ENCODE results near the gene KCNJ10.
"Not testable (repeated sequence)": the region's sequence is repeated elsewhere in the genome, so short reads cannot be mapped to it uniquely, and the experiment has no call there.

Gene KCNJ10

DNA sequence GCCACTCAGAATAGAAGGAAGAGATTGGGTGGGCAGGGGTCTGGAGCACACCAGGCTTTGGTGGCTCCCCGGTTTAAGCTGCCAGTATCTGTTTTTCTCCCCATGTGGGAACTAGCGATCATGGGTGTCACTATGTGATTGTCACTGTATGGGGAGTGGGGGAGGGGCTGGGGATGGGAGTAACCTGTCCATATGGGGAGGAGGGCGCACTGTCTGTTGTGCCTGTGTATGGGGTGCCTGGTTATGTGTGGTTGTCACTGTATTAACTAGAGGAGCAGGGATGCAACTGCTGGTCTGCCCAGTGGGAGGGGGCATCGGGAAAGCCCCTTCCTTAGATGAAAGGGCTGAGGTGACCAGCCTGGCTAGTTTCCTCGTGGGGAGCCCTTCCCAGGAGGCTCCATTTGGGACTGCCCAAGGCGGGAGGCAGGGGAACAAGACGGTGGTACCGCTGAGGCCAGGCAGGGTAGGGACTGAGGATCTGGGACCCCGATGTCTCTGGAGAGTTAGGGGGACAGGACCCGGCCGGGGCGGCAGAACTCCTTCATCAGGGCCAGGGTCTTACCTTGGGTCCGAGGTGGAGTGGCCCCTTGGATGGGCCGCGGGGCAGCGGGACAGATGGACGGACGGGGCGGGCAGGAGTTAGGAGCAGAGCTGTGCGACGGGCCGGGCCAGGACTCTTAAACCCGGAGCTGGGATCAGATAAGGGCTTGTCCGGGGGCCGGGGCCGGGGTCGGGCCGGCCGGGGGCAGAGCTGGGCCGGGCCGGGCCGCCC is at the start of gene KCNJ10:
KCNJ10 (minus strand) TSS at position 701 of the 772 bp plus-strand sequence. CDS start 27,628 bp downstream, outside the sequence.
- DNase-seq: no peak

DNA sequence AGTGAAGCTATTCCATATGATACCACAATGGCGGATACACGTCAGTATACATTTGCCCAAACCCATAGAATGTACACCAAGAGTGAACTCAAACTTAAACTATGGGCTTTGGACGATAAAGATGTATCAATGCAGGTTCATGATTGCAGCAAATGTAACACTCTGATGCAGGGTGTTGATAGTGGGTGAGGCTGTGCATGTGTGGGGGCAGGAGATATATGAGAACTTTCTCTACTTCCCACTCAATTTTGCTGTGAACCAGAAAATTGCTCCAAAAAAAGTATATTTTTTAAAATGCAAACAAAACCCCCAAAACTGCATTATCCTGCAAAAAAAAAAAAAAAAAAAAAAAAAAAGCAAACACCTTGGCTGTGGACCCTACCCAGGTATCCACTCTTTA is 49.0 kb upstream of the KCNJ10 start:
- no peak for DNase-seq

DNA sequence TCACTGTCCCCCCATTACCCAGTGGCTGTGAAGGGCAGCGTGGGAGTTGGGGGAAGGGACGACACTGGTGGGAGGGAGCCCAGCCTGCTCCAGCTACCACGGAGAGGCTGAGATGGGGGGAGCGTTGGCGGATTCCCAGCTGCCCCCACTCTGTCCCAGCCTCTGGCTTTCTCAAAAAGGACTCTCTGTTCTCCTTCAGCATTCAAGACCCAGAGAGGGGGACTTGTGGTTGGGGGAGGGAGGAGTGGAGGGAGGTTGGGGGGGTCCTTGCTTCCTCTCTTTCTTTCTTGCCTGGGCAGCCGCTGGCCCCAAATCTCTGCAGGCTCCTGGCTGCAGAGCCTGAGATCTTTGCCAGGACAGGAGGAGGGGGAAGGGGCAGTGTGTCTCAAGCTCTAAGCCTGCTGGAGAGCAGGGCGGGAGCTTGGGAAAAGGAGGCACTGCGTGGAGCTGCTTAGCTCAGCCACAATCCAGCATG is 47.8 kb upstream of the KCNJ10 start:
- no peak for DNase-seq

DNA sequence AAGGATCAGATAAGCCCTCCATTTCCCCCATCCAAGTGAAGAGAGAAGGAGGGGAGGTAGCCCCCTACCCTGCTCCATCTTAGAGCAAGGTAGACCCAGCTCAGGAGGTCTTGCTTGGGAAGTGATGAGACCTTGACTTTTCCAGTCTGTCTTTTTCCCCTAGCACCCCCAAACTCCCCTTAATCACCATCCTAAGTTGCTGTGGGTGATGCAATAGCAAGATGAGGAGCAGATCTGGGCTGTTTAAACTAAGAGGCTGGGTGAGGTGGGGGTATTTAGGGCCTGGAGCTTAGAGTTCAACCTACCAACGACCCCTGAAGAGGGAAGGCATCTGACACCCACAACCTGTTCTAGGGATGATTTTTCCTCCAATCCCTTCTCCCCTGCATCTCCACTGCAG is 47.3 kb upstream of the KCNJ10 start:
- DNase-seq: no peak

DNA sequence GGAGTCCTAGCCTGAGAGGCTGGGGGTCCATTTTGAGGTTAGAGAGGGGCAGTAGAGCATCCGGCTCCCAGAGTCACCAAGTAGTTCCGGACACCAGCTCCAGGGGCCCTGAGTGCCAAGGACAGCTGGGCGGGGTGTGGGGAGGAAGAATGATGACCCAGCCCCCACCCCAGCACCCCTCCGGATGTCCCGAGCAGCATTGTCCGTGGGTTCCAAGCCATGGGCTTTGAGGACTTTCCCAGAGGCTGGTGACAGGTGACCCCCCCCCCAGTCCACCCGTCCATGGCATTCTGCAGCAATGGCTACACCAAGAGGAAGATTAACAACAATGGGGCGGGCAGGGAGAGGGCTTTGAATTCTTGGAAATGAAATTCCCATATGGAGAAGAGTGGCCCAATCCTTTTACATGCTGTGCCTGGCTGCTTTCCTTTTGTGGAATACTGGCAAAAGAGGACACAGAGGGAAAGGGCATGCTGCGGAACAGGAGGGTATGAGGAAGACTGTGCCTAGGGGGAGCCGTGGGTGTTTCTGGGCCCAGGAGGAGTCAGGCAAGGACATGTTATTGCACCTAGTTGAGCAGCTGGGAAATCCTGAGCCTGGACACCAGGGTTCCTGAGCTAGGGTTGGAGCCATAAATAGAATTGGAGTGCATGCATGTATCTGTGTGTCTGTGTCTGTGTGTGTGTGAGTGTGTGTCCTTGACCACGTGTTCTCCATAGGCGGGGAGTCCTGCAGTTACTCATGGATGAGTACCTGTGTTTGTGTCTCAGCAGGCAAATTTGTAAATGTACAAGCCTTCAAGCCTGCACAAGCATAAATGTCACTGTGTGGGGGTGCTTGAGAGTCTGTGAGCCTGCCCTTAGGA is 46.6 kb upstream of the KCNJ10 start:
- DNase-seq: no peak

DNA sequence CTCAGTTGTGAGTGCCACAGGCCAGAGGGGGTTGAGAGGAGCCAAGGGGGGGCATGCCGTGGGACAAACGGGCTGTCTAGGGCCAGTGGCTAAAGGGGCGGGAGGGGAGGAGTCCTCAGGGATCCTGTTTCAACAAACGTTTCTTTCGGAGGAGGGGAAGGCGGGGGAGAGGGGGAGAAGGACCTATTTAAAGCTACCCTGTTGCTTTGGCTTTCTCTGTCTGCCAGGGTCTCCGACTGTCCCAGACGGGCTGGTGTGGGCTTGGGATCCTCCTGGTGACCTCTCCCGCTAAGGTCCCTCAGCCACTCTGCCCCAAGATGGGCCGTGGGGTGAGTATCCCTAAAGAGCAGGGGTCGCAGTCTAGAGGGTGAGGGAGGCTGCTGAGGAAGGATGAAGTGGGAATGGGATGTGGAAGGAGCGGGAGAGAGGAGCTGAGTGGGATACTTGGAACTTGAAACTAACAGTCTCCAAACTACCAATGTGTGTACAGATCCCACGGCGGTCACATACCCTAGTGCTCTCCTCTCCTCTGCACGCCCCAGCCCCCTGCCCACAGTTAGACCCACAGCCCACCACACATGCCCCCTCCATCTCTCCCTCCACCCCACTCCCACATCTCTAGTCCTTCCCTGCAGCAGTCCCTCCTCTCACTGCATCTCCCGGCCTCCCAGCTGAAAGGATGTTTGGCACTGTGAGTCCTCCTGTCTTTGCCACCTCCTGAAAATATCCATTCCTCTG is 45.8 kb upstream of the KCNJ10 start, which contains the start of gene ATP1A2:
ATP1A2 (plus strand) TSS at position 215 of the 738 bp plus-strand sequence; CDS start at position 318, 103 bp downstream.
- no peak for DNase-seq

DNA sequence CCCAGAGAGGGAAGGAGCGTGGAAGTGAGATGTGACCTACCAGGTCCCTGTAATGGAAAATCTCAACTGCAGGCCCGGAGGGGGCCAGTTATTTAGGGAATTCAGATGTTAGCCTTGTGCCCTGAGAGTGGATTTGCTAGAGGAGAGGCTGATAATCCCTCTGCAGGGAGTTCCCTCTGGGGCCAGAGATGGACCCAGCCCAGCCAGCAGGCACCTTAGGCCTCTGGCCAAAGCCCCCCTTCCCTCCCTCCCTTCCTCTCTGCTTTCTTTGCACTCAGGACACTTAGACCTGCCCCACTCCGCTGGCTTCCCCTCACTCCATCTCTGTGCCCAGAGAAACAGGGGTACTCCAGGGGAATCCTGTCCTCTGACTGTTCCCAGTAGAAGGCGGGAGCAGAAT is 44.1 kb upstream of the KCNJ10 start:
- no peak for DNase-seq

DNA sequence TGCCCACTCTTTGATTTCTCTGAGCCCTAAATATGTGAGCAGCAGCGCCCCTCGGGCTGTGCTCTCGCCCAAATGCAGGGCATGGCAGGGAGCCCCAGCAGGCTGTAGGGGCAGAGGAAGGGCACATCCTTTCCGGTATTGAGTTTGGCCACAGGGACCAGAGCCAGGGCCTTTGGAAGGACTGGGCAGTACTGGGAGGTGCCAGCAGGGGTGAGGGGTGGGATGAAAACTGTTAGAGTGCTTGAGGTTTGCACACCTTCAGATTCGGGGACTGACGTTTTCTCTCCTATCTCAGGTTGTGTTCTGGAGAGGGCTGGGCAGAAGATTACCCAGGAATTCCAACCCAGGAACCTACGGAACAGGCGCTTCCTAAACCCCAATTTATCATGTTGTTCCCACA is 43.4 kb upstream of the KCNJ10 start:
- DNase-seq: no peak

DNA sequence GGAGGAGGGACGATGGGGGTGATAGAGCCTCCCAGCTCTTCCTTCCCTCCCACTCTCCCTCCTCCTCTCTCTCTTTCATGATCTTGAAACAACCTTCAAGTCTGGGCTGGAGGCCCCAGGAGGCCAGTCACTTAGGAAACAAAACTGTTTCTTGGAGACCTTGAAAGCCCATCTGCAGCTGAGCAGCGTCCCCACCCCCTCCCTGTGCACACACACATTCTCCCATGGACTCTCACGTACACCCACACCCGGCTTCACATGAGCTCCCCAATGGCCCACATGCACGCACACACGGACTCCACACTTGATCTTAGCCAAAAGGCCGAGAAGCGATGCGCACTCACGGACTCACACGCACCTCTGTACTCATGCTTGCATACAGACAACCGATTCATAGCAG is 42.4 kb upstream of the KCNJ10 start:
- no peak for DNase-seq

DNA sequence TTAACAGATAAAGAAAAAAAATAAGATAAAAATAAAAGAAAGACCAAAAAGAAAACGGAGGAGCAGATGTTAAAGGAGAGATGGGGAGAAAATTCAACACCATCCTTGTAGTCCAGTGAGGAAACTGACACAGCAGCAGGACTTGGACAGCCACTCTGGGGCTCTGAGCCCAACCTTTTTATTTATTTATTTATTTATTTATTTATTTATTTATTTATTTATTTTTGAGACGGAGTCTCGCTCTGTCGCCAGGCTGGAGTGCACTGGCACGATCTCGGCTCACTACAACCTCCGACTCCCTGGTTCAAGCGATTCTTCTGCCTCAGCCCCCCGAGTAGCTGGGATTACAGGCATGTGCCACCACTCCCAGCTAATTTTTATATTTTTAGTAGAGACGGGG is 41.5 kb upstream of the KCNJ10 start:
- not testable (repeated sequence) for DNase-seq

DNA sequence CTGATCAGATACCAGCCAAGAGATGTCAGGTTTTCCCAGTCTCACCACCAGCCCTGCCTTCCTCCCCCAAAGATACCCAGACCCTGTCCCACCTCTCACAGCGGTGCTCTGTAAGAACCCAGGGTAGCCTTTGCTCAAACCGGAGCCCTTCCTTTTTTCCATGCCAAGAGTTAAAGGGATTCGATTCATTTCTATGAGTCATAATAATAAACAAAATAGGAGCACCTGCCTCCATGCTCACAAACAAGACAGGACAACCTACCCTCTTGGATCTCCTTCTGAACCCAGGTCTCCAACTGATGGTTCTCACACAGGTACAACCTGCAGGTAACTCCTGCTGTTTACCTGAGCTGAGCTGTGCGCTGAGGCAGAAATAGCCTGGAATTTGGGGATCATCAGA is 39.7 kb upstream of the KCNJ10 start:
- no peak for DNase-seq

DNA sequence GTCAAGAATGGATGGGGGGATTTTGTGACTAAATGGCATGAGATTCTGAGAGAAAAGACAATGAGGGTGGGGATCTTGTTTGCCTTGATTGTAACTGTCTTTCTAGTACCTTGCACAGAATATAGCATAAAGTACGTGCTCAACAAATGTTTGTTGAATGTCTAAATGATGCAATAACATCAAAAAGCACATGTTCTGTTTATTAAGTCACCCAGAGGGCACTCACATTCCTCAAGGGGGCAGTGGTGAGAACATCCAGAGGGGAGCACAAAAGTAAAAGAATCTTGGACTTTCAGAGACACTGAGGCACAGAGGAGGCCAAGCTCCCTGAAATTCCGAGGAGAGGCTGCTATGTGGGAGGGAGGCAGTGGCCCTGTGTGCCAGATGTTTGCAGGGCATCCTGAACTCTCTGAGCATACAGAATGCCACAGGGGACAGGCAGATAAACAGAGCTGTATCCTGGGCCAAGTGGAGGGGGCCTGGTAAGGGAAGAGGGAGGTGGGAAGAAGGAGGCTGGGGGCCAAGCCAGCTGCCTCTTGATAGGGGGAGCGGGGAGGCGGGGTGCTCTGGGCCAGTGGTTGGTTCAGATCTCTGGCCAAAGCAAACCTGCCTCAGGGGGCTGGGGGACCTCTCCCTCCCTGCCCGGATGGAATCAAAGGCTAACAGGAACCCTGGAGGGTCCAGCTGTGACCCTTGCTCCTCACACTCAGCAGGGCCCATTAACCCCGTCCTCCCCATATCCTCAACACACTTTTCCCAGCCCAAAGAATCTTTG is 39.1 kb upstream of the KCNJ10 start:
- no peak for DNase-seq

DNA sequence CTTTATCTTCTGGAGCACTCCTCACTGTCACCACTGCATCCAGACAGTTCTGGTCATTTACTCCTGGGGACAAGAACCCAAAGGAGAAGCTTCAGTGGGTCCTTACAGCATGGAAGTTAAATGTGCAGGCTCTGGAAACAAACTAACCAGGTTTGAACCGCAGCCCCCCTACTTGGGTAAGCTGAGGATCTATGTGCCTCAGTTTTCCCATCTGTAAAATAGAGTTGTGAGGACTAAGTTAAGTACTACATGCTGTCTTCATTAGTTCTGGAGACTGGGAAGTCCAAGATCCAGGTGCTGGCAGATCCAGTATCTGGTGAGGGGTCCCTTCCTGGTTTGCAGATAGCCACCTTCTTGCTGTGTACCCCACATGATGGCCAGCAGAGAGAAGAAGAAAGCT is 37.6 kb upstream of the KCNJ10 start:
- no peak for DNase-seq

DNA sequence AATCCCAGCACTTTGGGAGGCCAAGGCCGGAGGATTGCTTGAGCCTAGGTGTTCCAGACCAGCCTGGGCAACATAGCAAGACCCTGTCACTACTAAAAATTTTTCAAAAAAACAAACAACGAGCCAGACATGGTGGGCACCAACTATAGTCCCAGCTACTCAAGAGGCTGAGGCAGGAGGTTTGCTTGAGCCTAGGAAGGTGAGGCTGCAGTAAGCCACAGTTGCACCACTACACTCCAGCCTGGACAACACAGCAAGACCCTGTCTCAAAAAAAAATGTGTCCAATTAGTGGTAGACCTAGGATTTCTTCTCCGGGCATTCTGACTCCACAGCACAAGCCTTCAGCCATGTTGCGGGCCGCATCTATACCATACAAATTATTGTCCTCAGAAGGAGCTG is 35.2 kb upstream of the KCNJ10 start:
- no peak for DNase-seq

DNA sequence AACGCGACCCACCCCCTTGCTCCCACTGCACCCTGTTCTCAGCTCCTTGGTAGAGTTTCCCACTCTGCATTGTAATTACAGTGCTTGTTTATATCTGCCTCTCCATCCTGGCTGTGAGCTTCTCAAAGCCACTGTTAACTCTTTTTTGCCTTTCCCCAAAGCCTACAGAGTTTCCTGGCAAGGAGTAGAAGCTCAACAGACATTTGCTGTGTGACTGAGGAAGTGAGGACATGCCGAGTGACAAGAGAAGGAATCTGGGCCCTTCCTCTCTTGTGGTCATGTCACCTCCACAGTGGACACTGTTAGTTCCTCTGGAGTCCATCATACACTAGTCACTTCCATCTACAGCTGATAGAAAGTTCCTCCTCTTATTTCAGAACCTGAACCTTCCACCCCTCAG is 34.5 kb upstream of the KCNJ10 start:
- no peak for DNase-seq

DNA sequence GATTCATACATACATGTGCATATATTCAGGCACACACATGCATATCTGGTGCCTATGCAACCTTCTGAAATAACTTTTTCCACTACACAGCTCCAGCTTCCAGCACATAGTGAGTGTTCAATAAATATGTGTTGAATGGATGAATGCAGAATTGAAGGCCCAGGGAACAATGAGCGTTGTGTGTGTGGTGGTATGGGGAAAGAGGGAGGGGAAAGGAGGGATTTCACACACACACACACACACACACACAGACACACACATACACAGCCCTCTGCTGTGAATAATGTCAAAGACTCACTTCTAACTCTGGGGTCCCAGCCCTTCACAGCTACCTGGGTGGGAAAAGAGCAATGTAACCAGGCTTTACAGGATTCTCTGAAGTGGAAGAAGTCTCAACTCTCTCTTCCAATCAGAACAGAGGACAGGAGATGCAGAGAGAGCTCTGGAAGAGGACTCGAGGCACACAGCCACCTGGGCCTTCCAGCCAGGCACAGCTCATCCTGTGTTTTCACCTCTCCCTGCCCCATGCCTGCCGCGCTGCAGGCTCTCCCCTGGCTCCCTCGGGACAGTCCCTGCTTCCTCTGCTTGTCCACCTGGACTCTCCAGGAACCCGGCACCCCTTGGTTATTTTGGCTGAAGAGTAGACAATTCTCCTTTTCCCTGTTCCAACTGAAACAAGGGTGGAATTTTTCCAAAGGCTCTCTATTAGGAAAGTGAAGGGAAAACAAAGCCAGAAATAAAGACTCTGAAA is 33.9 kb upstream of the KCNJ10 start:
- no peak for DNase-seq

DNA sequence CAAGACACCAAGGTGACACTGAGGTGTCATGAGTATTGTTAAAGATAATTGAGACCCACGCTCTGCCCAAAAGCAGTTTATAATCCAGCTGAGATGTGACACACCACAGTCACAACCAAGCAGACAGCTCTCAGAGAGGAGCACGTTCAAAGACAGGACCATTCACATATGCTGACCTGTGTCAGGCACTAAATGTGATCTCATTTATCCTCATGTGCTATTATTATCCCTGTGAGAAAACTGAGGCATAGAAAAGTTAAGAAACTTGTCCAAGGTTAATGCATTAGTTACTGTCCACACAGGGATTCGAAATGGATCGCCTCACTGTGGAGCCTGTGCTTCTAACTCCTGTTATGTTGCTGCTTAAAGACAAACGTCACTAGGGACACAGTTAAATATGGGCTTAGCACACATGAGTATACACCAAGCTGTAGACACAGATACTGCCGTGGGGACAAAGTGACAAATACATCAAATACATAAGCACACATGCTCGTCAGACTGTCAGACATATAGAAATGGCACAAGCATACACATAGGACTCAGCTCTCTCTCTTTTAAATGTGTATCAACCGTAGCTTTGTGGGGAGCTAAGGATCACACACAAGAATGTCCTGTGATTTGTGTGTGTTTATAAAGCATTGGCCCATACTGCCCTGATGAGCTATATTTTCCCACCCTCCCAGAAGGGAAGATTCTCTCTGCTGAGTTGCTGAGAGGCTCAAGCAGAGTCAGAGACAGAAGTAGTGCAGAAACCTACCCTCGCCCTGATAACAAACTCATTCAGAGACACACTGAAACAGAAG is 32.0 kb upstream of the KCNJ10 start:
- DNase-seq: no peak

DNA sequence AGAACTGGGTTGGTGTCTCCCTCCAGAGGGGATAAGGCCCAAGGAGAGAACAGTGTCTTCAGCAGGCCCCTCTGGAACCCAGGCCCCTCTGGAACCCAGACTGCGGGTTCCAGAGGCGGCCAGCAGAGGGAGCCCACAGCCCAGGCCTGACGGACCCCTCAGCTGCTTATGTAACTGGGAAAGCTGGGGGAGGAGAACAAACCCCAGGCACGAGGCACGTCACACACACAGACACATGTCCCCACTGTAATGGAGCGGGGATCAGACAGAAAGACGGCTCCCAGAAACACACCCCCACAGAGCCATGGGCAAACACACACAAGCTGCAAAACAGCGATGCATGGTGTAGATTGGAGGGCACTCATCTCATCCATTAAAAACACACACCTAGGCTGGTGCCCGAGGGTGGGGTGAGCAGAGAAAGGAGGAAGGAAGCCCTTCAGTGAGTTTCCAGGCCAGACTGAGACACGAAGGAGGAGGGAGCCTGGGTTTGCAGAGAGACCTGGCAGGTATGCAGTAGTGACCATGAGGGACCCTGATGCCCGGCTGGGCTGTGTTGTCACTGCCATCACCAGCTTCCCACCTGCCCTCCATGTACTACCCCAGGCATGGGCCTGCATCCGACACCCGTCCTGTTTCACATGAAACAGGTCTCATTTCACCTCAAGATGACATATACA is 31.2 kb upstream of the KCNJ10 start:
- no peak for DNase-seq

DNA sequence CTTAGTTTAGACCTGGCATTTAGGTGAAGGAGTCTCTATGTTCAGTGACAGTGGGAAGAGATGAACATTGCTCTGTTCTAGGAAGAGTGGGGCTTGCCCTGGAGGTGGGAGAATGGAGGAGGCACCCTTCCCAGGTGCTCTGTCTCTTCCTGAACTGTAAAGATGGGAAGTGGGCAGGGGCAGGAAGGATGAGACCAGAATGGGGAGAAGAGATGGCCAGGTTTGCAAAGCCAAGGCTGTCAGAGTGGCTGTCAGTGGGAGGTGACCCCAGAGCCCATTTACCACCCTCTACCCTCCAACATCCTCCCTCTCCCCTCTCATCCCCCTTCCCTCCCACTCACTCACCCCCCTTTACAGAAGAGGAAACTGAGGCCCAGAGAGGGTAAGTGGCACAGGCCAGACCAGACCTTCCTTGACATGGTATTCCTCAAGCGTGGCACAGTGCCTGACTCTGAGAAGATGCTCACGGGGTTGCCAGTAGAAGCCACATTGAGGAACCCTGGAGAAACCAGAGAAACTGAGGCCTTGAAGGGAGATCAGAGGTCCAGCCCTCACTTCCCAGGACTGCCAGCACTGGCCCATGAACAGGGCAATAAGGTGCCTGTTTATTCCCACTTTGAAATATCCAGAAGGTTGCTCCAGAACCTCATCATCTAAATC is 29.9 kb upstream of the KCNJ10 start:
- DNase-seq: no peak
